Measurements from ENCODE around the gene SP2.
A peak's percentile ranks its signal among the peaks of the same experiment; 100 is the strongest.

The SP2 gene

GRCh38 chr17:47966079-47966519 lies 70.1 kb downstream of the SP2 start:
- no peak for TF ChIP-seq SPI1 (IDR thresholded peaks at IDR 0.05; ENCODE audit: low read depth, low read length)
- TF ChIP-seq POU2F2 (IDR thresholded peaks at IDR 0.05; ENCODE audit: low read depth, low read length): no peak
- TF ChIP-seq PAX5 (IDR thresholded peaks at IDR 0.05; ENCODE audit: insufficient read depth, low read length, severe bottlenecking): no peak
- no peak for TF ChIP-seq TAF1 (IDR thresholded peaks at IDR 0.05; ENCODE audit: low read depth, low read length)
- TF ChIP-seq POLR2AphosphoS5 (IDR thresholded peaks at IDR 0.05; ENCODE audit: low read depth, low read length): no peak
- no peak for TF ChIP-seq POLR2A (IDR thresholded peaks at IDR 0.05; ENCODE audit: low read depth, low read length)
- FAIRE-seq (no peak), DNase-seq (ENCODE audit: insufficient read length, low spot score) (no peak)

DNA sequence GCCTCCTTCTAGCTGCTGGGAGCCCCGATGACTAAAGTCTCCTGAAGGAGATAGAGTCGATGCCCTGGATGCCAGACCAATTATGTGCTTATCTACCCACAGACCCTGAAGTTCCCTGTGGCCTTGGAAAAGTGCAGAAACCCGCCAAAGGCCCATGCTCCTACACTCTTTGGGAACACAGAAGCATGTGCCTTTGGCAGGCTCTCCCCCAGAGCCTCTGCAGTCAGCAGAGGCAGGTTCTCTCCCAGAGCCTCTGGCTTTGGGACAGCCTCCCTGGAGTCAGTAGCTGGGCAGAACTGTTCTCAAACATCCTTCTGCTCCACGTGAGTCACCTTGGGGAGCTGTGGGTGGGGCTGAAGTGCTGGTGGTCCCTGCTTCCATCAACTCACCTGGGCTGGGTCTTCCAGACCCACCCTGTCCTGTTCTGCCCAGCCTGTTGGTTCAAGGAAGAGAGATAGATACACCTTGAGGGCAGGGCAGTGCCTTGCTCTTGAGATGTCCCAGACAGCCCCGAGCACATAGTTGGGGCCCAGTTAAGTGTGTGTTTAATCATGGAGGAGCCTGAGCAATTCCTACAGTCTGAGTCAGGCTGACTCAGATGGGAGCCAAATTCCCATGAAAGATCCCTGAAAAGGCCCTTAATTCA lies 71.7 kb downstream of the SP2 start:
- no peak for FAIRE-seq
- no peak for DNase-seq (ENCODE audit: insufficient read length, low spot score)

GRCh38 chr17:47968836-47969235 lies 72.8 kb downstream of the SP2 start:
- TF ChIP-seq PAX5 (IDR thresholded peaks at IDR 0.05; ENCODE audit: insufficient read depth, low read length, severe bottlenecking) (no peak), POLR2A (IDR thresholded peaks at IDR 0.05; ENCODE audit: low read depth, low read length) (no peak), POU2F2 (IDR thresholded peaks at IDR 0.05; ENCODE audit: low read depth, low read length) (no peak), TAF1 (IDR thresholded peaks at IDR 0.05; ENCODE audit: low read depth, low read length) (no peak), SPI1 (IDR thresholded peaks at IDR 0.05; ENCODE audit: low read depth, low read length) (no peak), POLR2AphosphoS5 (IDR thresholded peaks at IDR 0.05; ENCODE audit: low read depth, low read length) (no peak)
- no peak for FAIRE-seq

More for the DNA sequence above, 71.7 kb downstream of the SP2 start:
- TF ChIP-seq POU2F2 (IDR thresholded peaks at IDR 0.05; ENCODE audit: low read depth, low read length) (no peak), TAF1 (IDR thresholded peaks at IDR 0.05; ENCODE audit: low read depth, low read length) (no peak)

DNA sequence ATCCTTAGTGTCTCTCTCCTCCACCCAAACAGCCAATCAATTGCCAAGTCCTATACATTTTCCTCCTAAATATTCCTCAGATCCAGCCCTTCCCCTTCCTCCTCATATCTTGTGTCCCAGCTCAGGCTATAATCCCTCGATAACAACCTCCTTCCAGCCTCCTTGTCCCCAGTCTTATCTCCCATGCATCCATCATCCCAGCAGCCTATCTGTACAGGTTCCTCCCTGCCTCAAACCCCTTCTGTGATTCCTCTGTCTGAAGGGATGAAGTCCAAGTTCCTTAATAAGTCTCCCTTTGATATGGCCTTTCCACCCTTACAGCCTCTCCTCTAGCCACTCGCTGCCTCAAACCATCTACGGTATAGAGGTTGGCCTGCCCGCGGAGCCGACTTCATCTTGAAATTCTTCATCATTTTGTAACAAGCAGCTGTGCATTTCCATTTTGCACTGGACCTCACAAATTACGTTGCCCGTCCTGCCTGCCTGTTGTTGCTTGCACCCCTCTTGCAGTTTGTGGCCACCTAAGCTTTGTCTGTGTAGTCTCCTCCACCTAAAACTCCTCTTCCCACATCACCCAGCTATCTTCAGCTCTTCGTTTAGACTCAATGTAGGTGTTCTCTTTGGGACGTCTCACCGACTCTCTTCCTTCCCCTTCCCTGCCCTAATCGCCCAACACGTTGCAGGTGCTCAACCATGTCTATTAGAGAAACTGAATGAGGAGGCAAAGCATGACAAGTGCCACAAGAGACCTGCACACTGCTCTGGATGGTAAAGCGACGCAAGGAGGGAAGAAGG lies 74.1 kb downstream of the SP2 start:
- TF ChIP-seq TAF1 (IDR thresholded peaks at IDR 0.05; ENCODE audit: low read depth, low read length): no peak
- no peak for TF ChIP-seq PAX5 (IDR thresholded peaks at IDR 0.05; ENCODE audit: insufficient read depth, low read length, severe bottlenecking)
- TF ChIP-seq POU2F2 (IDR thresholded peaks at IDR 0.05; ENCODE audit: low read depth, low read length): no peak
- no peak for TF ChIP-seq POLR2AphosphoS5 (IDR thresholded peaks at IDR 0.05; ENCODE audit: low read depth, low read length)
- TF ChIP-seq SPI1 (IDR thresholded peaks at IDR 0.05; ENCODE audit: low read depth, low read length): no peak
- no peak for TF ChIP-seq POLR2A (IDR thresholded peaks at IDR 0.05; ENCODE audit: low read depth, low read length)
- FAIRE-seq: no peak

More at GRCh38 chr17:47968836-47969235, 72.8 kb downstream of the SP2 start:
- DNase-seq (ENCODE audit: insufficient read length, low spot score): no peak

GRCh38 chr17:47970725-47971499 lies 74.9 kb downstream of the SP2 start, which contains the start of gene CDK5RAP3:
CDK5RAP3 (plus strand) TSS chr17:47971113; CDS start chr17:47971147, 34 bp downstream.
- TF ChIP-seq SPI1 (IDR thresholded peaks at IDR 0.05; ENCODE audit: low read depth, low read length): peak; percentile 74
- peak; percentile 88 for TF ChIP-seq POLR2AphosphoS5 (IDR thresholded peaks at IDR 0.05; ENCODE audit: low read depth, low read length)
- no peak for TF ChIP-seq POU2F2 (IDR thresholded peaks at IDR 0.05; ENCODE audit: low read depth, low read length)
- TF ChIP-seq POLR2A (IDR thresholded peaks at IDR 0.05; ENCODE audit: low read depth, low read length): peak; percentile 89
- peak; percentile 78 for TF ChIP-seq TAF1 (IDR thresholded peaks at IDR 0.05; ENCODE audit: low read depth, low read length)
- no peak for TF ChIP-seq PAX5 (IDR thresholded peaks at IDR 0.05; ENCODE audit: insufficient read depth, low read length, severe bottlenecking)
- DNase-seq (ENCODE audit: insufficient read length, low spot score): peak; percentile 97
- peak; percentile 98 for FAIRE-seq

More for the DNA sequence above, 74.1 kb downstream of the SP2 start:
- DNase-seq (ENCODE audit: insufficient read length, low spot score): no peak

GRCh38 chr17:47973541-47973940 lies 77.5 kb downstream of the SP2 start:
- DNase-seq (ENCODE audit: insufficient read length, low spot score) (no peak), FAIRE-seq (no peak)
- TF ChIP-seq TAF1 (IDR thresholded peaks at IDR 0.05; ENCODE audit: low read depth, low read length): no peak
- TF ChIP-seq POU2F2 (IDR thresholded peaks at IDR 0.05; ENCODE audit: low read depth, low read length): no peak

GRCh38 chr17:47975189-47975822 lies 79.3 kb downstream of the SP2 start:
- no peak for TF ChIP-seq TAF1 (IDR thresholded peaks at IDR 0.05; ENCODE audit: low read depth, low read length)
- no peak for TF ChIP-seq POLR2A (IDR thresholded peaks at IDR 0.05; ENCODE audit: low read depth, low read length)
- no peak for TF ChIP-seq SPI1 (IDR thresholded peaks at IDR 0.05; ENCODE audit: low read depth, low read length)
- no peak for TF ChIP-seq PAX5 (IDR thresholded peaks at IDR 0.05; ENCODE audit: insufficient read depth, low read length, severe bottlenecking)
- no peak for TF ChIP-seq POLR2AphosphoS5 (IDR thresholded peaks at IDR 0.05; ENCODE audit: low read depth, low read length)
- TF ChIP-seq POU2F2 (IDR thresholded peaks at IDR 0.05; ENCODE audit: low read depth, low read length): no peak
- FAIRE-seq (no peak), DNase-seq (ENCODE audit: insufficient read length, low spot score) (no peak)

GRCh38 chr17:47975823-47976205 lies 79.8 kb downstream of the SP2 start:
- DNase-seq (ENCODE audit: insufficient read length, low spot score) (no peak), FAIRE-seq (no peak)
- TF ChIP-seq POLR2A (IDR thresholded peaks at IDR 0.05; ENCODE audit: low read depth, low read length) (no peak), POLR2AphosphoS5 (IDR thresholded peaks at IDR 0.05; ENCODE audit: low read depth, low read length) (no peak), TAF1 (IDR thresholded peaks at IDR 0.05; ENCODE audit: low read depth, low read length) (no peak), POU2F2 (IDR thresholded peaks at IDR 0.05; ENCODE audit: low read depth, low read length) (no peak), SPI1 (IDR thresholded peaks at IDR 0.05; ENCODE audit: low read depth, low read length) (no peak)

DNA sequence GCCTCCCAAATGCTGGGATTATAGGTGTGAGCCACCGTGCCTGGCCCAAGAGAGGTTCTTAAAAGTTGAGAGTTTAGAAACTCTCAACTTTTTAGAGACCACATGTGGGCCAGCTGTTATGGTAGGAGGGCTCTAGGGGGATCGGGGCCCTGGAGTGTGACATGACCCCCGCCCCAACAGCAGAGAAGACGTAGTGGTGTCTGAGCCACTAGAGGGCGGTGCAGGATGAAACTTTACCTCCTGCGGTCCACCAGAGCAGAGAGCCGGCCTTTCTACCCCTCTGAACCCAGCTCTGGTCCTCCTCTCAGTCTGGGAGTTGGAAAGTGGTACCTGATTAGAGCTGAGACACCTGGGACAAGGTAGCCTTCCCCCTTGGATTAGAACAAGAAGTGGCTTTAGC lies 82.3 kb downstream of the SP2 start:
- peak; percentile 16 for FAIRE-seq
- TF ChIP-seq SPI1 (IDR thresholded peaks at IDR 0.05; ENCODE audit: low read depth, low read length) (no peak), POLR2A (IDR thresholded peaks at IDR 0.05; ENCODE audit: low read depth, low read length) (no peak), POU2F2 (IDR thresholded peaks at IDR 0.05; ENCODE audit: low read depth, low read length) (no peak), TAF1 (IDR thresholded peaks at IDR 0.05; ENCODE audit: low read depth, low read length) (no peak), PAX5 (IDR thresholded peaks at IDR 0.05; ENCODE audit: insufficient read depth, low read length, severe bottlenecking) (no peak), POLR2AphosphoS5 (IDR thresholded peaks at IDR 0.05; ENCODE audit: low read depth, low read length) (no peak)
- peak; percentile 78 for DNase-seq (ENCODE audit: insufficient read length, low spot score)

Data from GM12891 (cell line).